Stimulated activated CD8-positive, alpha-beta memory T cell treated with anti-CD3 and anti-CD28 coated beads, Interleukin-4, amount 100 ng/mL, for 1 hour (primary cell): Measurements from ENCODE around the gene SPECC1L.

Source experiments
- DNase-seq, 2 donors: peaks; one replicate each; pipeline ENCODE4 v3.0.0-alpha.2; 2020; ENCODE audit warnings: low read depth in 2 of 2, low spot score in 1 of 2

SPECC1L gene

DNA sequence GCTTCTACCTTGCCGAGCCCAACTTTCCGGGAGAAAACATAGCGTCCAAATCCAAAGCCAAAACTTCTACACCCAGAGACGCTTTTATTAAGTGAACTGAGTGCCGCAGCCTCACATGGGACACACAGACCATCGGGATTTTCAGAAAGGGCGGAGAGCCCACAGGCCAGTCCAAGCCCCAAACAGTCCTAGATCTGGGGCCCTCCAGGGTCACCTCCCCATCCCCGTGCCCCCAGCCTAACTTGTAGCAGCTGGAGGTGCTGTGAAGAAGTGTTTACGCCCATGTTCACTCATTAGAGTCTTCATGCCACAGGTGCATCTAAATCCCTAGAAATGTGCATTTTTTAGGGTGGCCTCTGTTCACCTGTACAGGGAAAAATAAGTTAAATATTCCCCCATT is 142.6 kb downstream of the SPECC1L start:
- DNase-seq, result no peak

DNA sequence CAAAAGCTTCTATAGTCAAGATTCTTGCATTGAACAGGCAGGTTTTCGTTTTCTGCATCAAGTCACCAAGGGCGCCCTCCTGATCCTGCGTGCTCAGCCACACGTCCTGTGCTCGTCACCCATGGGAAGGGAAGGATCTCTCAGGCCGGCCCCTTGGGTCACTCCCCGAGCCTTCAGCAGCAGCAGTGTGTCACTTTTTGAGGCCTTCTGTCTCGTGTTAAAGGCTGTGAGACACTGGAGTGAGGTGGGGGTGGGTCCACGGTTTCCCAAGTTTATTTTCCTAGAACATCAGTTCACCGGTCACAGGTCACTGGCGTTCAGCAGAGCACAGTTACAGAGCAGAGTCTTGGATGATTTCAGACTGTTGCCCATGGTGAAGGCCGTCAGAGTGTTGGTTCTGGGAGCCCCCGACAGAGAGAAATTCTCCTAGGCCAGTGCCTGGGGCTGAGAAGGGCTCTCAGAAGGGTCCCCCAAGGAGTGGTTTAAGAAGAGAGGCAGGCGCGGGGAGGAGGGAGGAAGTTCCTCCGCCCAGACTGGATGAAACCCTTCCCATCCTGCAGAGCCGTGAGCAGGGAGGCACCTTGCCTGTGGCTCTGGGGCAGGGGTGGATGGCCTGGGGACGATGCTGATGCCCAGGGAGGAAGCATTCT is 143.2 kb downstream of the SPECC1L start:
- no peak for DNase-seq

DNA sequence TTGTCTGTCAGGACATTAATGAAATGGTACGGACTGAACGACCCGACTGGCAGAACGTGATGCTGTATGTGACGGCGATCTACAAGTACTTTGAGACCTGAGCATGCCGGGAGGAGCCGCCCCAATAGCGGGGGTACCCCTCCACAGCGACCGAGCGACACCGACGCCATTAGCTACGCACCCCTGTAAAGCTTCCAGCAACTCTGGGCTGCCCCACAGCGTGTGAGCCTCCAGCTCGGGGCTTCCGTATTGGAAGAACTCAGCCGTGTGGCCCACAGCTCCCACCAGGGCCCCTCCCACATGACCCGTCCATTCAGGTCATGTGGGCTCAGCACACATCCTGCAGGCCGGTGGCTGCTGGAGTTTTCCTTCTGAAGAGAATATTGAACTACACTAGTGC is 143.9 kb downstream of the SPECC1L start:
- no peak for DNase-seq

DNA sequence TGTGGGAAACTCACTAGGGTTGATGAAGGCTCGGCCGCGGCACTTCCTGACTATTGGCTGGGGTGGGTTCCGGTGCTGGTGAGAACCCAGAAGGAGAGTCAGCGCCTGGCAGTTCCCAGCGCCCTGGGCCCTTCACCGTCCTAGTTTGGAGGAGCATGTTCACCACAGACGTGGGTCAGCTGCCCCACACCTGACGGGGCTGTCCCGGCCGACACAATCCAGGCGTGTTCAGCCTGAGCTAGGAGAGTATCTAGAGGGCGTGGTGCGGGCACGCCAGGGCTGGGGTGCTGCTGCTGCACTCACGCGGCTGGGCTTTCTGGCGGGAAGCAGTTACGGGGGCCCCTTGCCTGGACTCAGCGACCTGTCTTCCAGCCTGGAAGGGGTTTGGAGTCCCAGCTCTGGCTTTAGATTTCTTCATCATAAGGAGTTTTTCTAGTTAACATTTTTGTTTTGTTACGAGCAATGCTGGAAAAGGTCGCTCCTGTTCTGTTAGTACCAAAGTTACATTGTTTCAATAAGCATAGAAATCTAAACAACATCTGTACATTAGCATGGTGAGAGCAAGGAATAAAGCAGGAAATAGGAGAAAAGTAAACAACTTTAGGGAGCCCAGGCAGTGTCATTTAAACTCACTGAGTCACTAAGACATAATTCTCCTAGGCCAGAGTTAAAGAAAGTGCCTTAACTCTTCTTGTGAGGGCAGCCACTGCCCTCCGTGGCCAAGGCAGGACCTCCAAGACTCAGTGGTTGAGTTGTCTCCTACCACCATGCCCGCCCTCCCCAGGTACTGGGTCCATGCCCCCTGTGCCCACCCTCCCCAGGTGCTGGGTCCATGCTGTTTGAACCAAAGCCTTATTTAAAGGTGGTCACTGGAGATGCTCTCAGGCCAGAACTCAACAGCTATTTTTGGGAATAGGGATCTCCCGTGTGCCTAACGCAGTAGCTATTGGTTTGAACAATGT is 144.6 kb downstream of the SPECC1L start:
- DNase-seq, result no peak

DNA sequence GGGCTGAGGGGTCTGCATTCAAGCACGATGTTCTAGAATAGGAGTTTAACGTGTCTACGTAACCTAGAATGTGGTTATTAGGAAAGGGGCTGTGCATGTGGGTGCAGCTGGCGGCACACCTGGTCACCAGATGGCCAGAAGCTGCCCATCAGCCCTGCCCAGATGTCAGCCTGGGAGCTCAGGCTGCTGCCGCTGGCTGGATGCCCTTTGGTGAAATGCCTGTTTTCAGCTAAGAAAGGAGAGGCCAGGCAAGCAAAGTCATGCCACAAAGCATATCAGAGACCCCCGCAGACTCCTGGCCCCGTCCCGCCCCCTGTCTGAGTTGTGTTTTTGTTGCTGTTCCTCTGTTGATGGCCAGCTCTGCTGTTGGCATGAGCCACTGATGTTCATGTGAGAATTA is 145.5 kb downstream of the SPECC1L start:
- no peak for DNase-seq

DNA sequence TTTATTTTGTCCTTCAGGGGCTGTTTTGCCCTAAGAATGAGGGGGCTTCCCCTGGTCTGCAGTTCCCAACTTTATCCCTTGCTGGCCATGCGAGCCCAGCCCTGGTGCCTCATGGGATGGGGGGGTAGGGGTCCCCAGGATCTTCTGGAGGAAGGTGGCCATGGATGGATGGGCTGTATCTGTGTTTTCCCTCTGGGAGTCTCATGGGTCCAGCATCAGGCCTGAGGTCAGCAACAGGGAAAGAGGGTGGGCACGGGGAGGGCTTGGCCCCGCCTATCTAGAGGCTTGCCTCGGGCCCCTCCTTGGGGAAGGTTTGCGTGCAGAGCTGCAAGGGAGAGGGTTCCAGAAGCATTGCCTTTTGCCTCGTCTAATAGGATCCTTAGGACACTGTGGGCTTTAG is 146.0 kb downstream of the SPECC1L start:
- no peak for DNase-seq

DNA sequence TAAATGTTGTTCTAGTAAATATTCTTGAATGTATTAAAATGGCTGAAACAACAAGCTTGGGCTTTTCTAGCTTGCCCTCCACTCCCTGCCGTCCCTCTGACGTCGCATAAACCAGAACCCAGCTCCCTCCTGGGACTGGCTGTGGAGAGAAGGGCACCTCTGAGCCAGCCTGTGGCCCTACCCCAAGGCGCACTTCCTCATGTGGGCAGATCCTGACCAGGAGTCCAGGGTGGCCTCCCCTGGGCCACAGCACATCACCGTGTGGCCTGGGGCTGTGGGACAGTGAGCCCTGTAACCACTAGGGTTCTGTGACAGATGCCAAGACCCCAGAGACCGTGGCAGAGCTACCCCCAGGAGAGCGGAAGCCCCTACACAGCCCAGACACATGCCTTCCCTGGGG is 146.6 kb downstream of the SPECC1L start:
- no peak for DNase-seq

DNA sequence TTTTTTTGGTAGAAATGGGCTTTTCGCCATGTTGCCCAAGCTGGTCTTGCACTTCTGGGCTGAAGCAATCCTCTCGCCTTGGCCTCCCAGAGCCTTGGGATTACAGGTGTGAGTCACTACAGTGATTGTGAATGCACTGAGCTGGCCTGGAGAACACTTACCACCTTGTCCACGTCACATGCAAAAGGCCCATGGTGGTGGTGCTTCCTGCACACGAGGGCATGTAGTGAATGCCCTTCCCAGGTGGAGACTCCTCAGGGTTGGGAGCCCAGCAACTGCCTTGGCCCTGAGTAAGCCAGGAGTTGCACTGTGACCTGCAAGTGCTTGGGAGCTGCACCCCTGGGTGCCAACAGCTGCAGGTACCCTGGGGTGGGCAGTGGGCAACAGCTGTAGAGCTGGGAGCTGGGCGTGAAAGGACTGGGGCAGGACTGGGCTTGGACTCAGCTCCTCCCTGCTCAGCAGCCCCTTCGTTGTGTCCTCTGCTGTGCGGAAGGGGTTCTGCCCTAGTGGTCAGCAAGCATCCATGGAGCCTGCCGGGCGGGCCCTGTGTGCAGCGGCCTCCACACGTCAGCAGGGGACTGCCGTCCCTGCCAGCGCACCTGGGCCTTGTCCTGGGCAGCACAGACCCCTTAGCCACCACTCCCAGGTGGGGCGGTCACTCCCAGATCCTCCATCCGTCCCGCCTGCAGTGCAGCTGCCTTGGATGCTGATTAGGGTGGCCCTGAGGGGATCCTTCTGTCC is 147.4 kb downstream of the SPECC1L start:
- DNase-seq, result no peak

DNA sequence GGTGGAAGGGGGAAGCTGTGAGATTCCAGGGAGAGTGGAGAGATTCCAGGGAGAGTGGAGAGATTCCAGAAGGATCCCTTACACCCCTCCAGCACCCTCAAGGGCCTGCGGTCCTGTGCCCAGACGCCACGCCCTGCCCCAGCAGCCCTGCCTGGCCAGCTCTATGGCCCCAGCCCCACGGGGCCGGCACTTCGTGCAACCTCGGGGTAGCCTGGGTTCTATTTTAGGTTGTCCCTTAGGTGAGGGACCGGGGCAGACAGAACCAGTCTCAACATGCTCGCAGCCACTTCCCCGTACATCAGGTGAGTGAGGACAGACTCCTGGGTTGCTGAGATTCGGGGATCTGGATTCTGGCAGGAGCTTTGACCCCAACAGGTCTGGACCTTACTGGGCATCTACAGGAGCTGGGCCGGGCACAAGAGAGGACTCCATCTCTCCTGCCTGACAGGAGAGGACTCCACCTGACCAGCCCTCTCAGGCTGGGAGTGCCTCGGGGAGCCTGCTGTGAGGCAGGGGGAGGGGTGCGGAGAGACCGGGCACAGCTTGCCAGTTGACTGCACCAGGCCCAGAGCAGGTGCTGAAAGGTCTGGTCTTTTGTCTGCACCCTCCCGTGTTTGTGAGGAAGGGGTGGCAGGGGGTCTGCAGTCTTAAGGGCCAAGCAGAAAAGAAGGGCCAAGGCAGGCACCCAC is 148.3 kb downstream of the SPECC1L start:
- DNase-seq, result no peak

DNA sequence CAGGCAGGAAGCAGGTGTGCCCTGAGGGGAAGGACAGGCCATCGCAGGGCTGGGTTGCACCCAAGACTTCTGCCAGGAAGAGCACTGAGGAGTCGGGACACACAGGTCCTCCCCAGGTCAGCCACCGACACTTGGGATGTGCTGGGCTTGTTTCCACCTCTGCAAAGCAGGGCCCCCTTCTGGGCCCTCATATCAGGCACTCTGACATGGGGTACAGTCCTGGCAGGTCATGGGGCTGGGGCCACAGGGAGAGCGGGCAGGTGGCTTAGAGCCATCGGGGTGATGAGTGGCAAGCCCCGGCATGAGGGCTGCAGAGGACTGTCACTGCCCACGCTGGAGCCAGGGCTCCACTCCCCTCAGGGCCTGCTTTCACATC is 148.8 kb downstream of the SPECC1L start:
- DNase-seq, result no peak

DNA sequence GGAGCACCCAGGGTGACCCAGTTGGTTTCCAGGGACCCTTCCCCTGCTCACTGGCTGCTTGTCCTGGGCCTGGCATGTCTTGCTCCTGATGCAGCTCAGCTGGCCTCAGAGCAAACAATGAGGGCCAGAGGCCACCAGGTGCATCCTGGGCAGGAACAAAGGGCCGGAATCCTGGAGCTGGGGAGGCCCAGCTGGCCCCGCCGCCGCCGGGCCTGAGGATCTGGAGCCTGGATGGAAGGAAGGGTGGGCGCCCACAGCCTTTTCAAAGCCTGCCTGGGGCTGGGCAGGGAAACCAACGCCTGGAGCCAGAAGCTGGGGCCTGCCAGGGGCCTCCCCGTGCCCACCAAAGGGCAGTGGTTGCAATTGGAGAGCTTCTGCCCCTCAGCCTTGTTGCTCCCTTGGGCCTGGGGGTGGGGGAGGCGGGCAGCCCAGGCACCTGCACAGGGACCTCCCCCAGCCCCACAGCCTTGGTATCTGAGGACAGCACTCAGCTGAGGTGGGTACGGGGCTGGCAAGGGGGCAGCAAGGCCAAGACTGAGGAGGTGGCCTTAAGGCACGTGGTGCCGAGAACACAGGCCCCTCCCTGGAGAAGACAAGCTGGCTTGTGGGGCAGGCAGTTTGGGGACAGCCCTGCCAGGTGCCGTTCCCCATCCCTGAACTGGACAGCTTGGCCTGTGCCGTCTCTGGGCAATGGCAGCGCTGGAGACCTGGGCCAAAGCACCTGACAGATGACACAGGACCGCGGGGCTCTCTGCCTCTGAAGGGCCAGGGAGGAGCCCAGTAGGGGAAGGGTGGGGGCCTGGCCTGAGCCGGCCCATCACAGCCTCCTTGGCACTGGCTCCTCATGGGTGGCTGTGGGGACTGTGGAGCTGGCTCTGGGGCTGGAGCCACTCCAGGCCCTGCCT is 149.7 kb downstream of the SPECC1L start:
- no peak for DNase-seq

DNA sequence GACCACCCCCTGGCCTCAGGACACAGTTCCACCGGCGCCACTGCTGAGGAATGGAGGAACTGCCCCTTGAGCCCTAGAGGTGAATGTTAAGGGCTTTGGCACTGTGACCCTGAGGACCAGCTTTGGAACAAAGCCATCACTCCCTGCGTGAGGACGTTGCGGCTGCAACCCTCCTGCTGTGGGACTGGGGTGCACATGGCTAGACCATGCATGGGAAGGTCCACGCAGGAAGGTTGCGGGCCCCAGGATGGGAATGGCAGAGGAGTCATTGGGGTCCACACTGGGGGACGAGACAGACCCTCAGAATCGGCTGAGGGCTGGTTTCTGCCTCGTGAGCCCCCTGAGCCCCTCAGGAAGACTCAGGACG is 150.3 kb downstream of the SPECC1L start:
- no peak for DNase-seq

DNA sequence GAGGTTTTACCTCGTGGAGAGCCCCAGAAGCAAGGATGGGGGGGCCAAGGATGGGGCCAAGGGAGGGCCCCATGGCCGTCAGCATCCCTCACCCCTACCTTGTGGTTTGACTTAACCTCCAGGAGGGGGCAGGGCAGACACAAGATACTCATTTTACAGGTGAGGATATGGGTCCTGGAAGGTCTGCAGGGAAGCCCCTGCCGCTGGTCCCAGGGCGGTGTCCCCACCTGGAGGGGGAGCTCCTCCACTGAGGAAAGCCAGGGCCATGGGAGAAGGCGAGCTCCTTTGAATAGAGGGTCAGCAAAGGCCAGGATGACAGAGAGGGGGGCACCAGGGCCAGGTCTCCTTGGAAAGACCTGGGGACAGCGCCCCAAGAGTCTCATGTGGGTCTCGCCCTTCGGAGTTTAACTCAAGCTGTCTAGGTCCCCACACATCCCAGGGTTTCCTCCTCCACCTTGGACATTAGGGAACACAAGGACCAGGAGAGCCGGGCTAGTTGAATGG is 150.8 kb downstream of the SPECC1L start:
- no peak for DNase-seq

DNA sequence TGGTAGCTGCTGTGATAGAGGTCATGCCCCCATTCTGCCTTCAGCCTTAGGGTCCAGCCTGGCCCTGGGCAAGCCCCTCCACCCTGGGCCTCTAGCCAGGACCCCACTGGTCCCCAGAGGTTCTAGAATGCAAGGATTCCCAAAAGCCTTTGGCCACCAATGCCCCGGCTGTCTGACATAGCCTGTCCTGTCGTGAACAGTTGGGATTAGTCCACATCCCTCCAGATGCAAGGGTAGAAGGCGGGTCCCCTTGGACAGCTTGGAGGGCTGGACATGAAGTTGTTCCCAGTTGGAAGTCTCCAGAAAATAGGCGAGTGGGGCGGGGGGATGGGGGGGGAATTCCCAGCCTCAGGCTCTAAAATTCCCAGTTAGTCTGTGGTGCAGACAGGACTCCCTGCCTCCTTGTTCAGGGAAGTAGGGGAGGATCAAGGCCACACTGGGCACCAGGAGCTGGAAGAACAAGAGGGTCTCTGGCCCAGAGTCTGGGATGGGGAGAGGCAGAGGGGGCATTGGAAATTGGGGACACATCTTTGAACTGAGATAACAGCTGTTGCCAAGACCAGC is 151.6 kb downstream of the SPECC1L start:
- DNase-seq, result no peak

DNA sequence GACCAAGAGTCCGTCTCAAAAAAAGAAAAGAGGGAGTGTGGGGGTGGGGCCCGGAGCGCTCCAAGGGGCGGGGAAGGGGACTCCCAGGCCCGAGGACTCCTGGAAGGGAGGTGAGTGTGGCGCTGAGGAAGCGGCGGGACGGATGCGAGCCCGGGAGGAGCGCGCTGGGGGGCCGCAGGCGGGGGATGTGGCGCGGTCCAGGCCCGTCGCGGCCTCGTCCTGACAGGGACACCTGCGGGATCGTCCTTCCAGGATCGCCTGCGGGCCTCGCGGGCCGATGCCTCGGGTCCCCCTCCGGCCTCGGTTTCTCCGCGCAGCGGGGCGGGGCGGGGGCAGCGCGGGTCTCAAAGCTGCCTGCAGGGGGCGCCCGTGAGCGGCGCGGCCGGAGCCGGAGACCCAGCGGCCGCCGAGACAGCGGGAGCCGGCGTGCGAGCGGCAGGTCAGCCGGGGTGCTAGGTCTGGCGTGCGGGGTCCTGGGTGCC is 152.9 kb downstream of the SPECC1L start:
- peak in 1 of 2 donors; percentile 41 for DNase-seq

DNA sequence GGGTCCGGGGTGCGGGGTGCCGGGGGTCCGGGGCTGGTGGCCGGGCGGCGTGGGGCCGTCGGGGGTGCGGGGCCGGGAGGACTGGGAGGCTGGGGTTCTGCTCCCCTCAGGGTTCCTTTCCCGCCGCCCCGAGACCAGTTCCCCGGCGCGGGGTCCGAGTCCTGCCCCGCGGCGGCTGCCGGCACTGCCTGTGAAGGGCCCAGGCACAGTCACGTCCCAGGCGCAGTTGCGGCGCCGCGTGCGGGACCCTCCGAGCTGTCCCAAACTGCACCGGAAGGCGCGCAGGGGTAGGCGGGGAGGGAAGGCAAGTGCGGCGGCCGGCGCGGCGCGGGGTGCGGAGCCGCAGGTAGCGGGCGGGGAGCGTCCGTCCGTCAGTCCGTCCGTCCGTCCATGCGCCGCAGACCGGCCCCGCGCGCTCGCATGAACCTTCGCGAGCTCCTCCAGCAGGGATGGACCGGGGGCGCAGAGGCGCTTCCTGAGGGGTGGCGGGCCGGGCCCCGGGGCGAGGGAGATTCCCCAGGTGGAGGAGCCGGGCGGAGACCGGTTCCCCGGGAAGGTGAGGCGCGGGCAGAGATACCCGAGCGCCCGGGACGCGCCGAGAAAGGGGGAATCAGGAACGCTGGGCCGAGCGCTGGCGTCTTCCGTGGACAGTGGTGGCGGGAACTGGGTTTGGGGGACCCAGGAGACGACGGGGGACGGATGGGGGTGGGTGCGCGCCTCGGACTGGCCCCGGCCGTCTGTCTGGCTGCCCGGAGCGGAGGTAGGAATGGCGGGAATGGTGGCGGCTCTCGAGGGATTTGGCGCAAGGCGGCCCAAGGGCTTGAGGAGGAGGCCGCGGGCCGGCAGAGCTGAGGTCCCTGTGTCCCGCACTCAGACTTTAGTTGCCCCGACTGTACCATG is 153.6 kb downstream of the SPECC1L start:
- no peak for DNase-seq

DNA sequence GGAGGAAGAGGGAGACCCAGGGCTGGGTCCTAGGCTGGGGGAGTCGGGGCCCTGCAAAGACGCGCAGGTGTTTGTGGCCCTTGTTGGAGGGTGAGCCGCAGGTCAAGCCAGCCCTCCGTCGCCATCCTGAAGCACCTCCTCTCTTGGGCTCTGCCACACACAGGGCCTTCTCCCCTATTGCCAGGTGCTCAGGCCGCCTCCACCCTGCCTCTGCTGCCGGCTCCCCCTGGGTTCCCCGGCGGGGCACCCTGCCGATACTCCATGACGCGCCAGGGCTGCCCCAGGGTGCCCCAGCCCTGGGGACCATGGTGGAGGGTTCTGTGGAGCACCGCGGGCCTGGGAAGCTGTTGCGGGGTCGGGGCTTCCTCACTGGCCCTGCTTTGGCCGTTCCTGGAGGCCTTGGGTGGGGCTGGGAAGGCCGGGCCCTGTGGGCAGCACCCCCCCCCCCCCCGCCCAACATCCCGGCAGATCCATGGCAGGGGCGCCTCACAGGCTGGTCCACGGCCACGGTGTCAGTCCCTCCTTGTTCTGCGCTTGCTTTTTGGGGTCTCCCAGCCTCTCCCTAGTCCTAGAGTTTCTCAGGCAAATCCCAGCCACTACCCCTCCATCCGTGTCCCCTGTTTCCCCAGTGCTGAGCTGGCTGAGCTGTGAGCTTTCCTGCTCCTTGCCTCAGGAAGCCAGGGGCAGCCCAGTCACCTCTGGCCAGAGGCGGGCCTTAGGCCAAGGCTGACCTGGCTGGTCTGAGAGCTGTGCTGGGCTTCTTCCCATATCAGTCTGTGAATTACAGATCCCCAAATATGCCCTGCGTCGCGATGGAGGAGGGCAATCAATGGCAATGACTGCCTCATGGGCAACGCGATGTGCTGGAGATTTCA is 154.5 kb downstream of the SPECC1L start:
- DNase-seq, result no peak

DNA sequence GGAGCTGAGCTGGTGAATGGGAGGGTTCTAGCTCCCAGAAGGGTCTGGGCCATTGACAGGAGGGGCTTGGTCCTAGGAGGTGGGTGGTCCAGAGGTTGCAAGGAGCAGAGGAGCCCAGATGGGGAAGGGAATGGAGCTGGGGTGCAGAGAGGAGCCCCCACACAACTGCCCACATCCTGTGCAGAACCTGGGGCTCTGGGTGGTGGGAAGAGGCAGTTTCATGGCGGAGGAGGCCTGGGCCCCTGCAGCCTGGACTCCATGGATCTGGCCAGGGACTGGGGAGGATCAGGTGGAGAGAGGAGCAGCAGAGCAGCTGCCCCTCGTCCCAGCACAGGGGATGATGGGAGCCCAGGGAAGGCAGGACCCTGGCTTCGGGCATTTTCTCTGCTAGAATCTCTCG is 155.8 kb downstream of the SPECC1L start:
- no peak for DNase-seq
